Lung (tissue), 12 donors: ENCODE data around the gene PABPN1L. TPM values are rescaled to one million over a fixed set of nuclear protein-coding genes. Genes with fewer than 3 reads are reported as not detected.

Experiments used
- ATAC-seq: fragments of 200-7000 bp; cut with Tn5 transposase; one replicate; pipeline ENCODE4 v1.9.1; 2020; ENCODE audit warnings: moderate number of reproducible peaks; ENCODE audit not compliant: insufficient read depth, low FRiP score
- DNase-seq, 3 donors: peaks; one replicate each; pipeline ENCODE4 v3.0.0-alpha.2; 2013 to 2017
- H3K27ac ChIP-seq, 2 donors: one replicate each; pipeline ENCODE4 v1.5.1; 2013; ENCODE audit warnings: mild to moderate bottlenecking in 2 of 2, moderate library complexity in 2 of 2, control low read depth in 1 of 2, inconsistent platforms in 1 of 2, low read depth in 1 of 2, low read length in 1 of 2
- H3K27me3 ChIP-seq, 3 donors: one replicate each; pipeline ENCODE4 v1.5.1; 2013; ENCODE audit warnings: low read length in 2 of 3; ENCODE audit not compliant: control insufficient read depth in 3 of 3, insufficient read depth in 3 of 3
- H3K36me3 ChIP-seq, 4 donors: one replicate each; pipeline ENCODE4 v1.5.1; 2013; ENCODE audit warnings: low read length in 4 of 4, mild to moderate bottlenecking in 1 of 4, moderate library complexity in 1 of 4; ENCODE audit not compliant: control insufficient read depth in 4 of 4, insufficient read depth in 4 of 4
- H3K4me1 ChIP-seq, 5 donors: one replicate each; pipeline ENCODE4 v1.5.1; 2013; ENCODE audit warnings: low read length in 5 of 5, mild to moderate bottlenecking in 2 of 5, moderate library complexity in 1 of 5; ENCODE audit not compliant: control insufficient read depth in 5 of 5, insufficient read depth in 5 of 5
- H3K4me3 ChIP-seq: one replicate; pipeline ENCODE4 v1.5.1; 2013; ENCODE audit warnings: mild to moderate bottlenecking, control low read depth, moderate library complexity
- H3K9ac ChIP-seq, 2 donors: one replicate each; pipeline ENCODE4 v1.5.1; 2013; ENCODE audit warnings: low read length in 2 of 2, control low read depth in 1 of 2; ENCODE audit not compliant: insufficient read depth in 1 of 2
- H3K9me3 ChIP-seq, 4 donors: one replicate each; pipeline ENCODE4 v1.5.1; 2013; ENCODE audit warnings: low read length in 3 of 4, mild to moderate bottlenecking in 1 of 4, moderate library complexity in 1 of 4; ENCODE audit not compliant: control insufficient read depth in 4 of 4, insufficient read depth in 3 of 4
- CTCF ChIP-seq: IDR thresholded peaks from 2 replicates; pipeline ENCODE4 v1.5.1; 2012; ENCODE audit warnings: mild to moderate bottlenecking; ENCODE audit errors: control extremely low read depth, extremely low read depth
- WGBS, 2 donors: extraction: QIAGEN DNeasy Blood & Tissue Kit; methylation state at CpG; one replicate each; pipeline ENCODE4 v1.1.7; 2013; 5-methylcytosine and 5-hydroxymethylcytosine counted together
- polyA plus RNA-seq, 2 donors: library from polyadenylated mRNA; stranded (reverse); fragments of 200-250 nt; gene quantifications; one replicate each; pipeline ENCODE4 v1.2.1, GENCODE V29; 2013
- total RNA-seq, 2 donors: library from RNA; depleted of rRNA in 1 of 2; stranded (reverse); fragments of >200 nt in 1 of 2; gene quantifications; one replicate each; pipeline ENCODE4 v1.2.1, GENCODE V29; 2014 to 2021
- donor health status: control.
- donor health status: control.
- donor health status: Bipolar disorder and iron deficiency.
- donor health status: healthy.
- donor health status: DM: yes; HTN: yes; CAD: no.

The PABPN1L gene
- total and polyA plus RNA-seq, 4 donors, result 0.03 to 0.22 TPM; not detected in 2

GRCh38 chr16:88871349-88871702, 4.9 kb upstream of the PABPN1L start:
- DNase-seq (no peak), ATAC-seq (no peak)
- no peak overlapping the region for H3K4me3 ChIP-seq

GRCh38 chr16:88870608-88871348, 4.3 kb upstream of the PABPN1L start:
- Histone ChIP-seq H3K9ac (no peak overlapping the region), H3K9me3 (no peaks in the 10 kb centered on the region), H3K4me3 (no peak overlapping the region), H3K4me1 (peaks cover 0 to 7% (median 1%) of the 10 kb centered on the region in 5 donors), H3K27ac (no peak overlapping the region), H3K27me3 (peaks cover 0 to 3% (median 3%) of the 10 kb centered on the region in 3 donors), H3K36me3 (peaks cover 0 to 1% (median 0%) of the 10 kb centered on the region in 4 donors)
- no peak for TF ChIP-seq CTCF
- WGBS, 2 donors, result 33 to 42% methylated on average over 37 of the region's 37 CpGs
- ATAC-seq, result no peak
- no peak for DNase-seq

More at GRCh38 chr16:88871349-88871702, 4.9 kb upstream of the PABPN1L start:
- H3K36me3 ChIP-seq, result peaks cover 0 to 1% (median 0%) of the 10 kb centered on the region in 4 donors
- no peaks in the 10 kb centered on the region for H3K9me3 ChIP-seq
- no peak overlapping the region for H3K27ac ChIP-seq
- H3K27me3 ChIP-seq, result peaks cover 0 to 3% (median 3%) of the 10 kb centered on the region in 3 donors
- 20 to 23% methylated on average over 7 to 8 of the region's 8 CpGs for WGBS, 2 donors
- no peak overlapping the region for H3K9ac ChIP-seq
- no peak for TF ChIP-seq CTCF
- peaks cover 0 to 2% (median under 1%) of the 10 kb centered on the region in 5 donors for H3K4me1 ChIP-seq

GRCh38 chr16:88869673-88869980, 3.2 kb upstream of the PABPN1L start:
- TF ChIP-seq CTCF, result no peak
- H3K36me3 ChIP-seq, result peaks cover 0 to 1% (median 0%) of the 10 kb centered on the region in 4 donors
- ATAC-seq (no peak), DNase-seq (peak in 1 of 3 donors; percentile 22)
- H3K9ac ChIP-seq, result no peak overlapping the region
- WGBS, 2 donors, result 76 to 85% methylated on average over 9 of the region's 9 CpGs
- no peak overlapping the region for H3K4me3 ChIP-seq
- no peaks in the 10 kb centered on the region for H3K9me3 ChIP-seq
- H3K27ac ChIP-seq, result no peak overlapping the region
- peaks cover 0 to 7% (median 1%) of the 10 kb centered on the region in 5 donors for H3K4me1 ChIP-seq
- H3K27me3 ChIP-seq, result peaks cover 0 to 3% (median 3%) of the 10 kb centered on the region in 3 donors
